MG63 (cell line): ENCODE results near the gene ZNF45. TPM values are rescaled to one million over a fixed set of nuclear protein-coding genes. Genes with fewer than 3 reads are reported as not detected.
"Not testable (repeated sequence)": the region's sequence is repeated elsewhere in the genome, so short reads cannot be mapped to it uniquely, and the experiment has no call there.

Experiments
- DNase-seq: peaks from one replicate; pipeline ENCODE4 v3.0.0-alpha.2; 2020
- H3K27me3 ChIP-seq: fragments of 250-450 bp; sonication (Bioruptor Pico); 2 replicates; pipeline ENCODE4 v1.5.1; 2020; ENCODE audit warnings: mild to moderate bottlenecking, moderate library complexity
- H3K36me3 ChIP-seq: fragments of 250-450 bp; sonication (Bioruptor Pico); 2 replicates; pipeline ENCODE4 v1.5.1; 2020; ENCODE audit warnings: mild to moderate bottlenecking, moderate library complexity
- H3K4me3 ChIP-seq: fragments of 250-450 bp; sonication (Bioruptor Pico); 2 replicates; pipeline ENCODE4 v1.5.1; 2020; ENCODE audit warnings: mild to moderate bottlenecking, moderate library complexity
- H3K9me3 ChIP-seq: fragments of 250-450 bp; sonication (Bioruptor Pico); 2 replicates; pipeline ENCODE4 v1.5.1; 2020; ENCODE audit warnings: mild to moderate bottlenecking, moderate library complexity
- total RNA-seq: library from RNA; depleted of rRNA; stranded (reverse); fragments of >200 nt; shearing (Covaris generic); gene quantifications from 2 replicates; pipeline ENCODE4 v1.2.3, GENCODE V29; 2014; ENCODE audit warnings: low replicate concordance

Gene ZNF45
- total RNA-seq, 1 experiment from 2014 or later = 8.6 TPM

GRCh38 chr19:43934055-43934984 is 762 bp downstream of the ZNF45 start:
- no peak for DNase-seq
- H3K4me3 ChIP-seq = peak overlapping the region; percentile 75
- H3K9me3 ChIP-seq = peaks cover 20% of the 10 kb centered on the region
- H3K36me3 ChIP-seq = peaks cover 36% of the 10 kb centered on the region
- no peaks in the 10 kb centered on the region for H3K27me3 ChIP-seq

DNA sequence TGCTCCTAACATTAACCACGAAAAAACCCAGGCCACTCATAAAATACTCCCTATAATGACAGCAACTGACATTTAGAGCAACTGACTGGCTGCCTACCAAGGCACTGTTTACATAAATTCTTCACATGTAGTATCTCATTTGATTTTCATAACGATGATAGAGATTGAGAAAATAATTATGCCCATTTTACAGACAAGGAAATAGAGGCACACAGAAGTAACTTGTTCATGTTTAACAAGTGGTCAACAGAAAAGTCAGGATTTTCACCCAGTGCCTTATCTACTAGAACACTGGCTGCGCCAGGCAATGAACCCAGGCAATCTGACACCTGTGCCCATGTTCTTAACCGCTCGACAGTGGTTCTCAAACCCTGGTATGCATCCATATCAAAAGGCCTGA is 6.3 kb downstream of the ZNF45 start:
- no peak for DNase-seq
- Histone ChIP-seq H3K4me3 (no peak overlapping the region), H3K27me3 (no peaks in the 10 kb centered on the region), H3K36me3 (peaks cover 84% of the 10 kb centered on the region), H3K9me3 (no peaks in the 10 kb centered on the region)

DNA sequence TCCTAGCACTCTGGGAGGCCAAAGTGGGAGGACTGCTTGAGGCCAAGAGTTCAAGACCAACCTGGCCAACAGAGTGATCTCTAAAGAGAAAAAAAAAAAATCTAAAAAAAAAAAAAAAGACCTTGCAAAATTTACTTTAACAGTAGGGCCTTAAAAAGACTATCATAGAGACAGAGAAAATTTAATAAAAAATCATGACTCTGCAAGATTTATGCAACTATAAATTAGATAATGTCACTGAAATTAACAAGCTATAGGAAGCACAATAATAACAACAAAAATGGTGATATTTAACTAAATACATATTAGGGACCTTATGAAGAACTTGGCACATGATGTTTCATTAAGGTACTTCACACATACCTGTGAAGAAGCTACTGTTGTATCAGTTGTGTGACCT is 11.2 kb downstream of the ZNF45 start:
- Histone ChIP-seq H3K36me3 (peaks cover 86% of the 10 kb centered on the region), H3K27me3 (no peaks in the 10 kb centered on the region), H3K9me3 (peaks cover 4% of the 10 kb centered on the region; the same call in 1 of the 2 replicates), H3K4me3 (no peak overlapping the region)
- DNase-seq = no peak

- Histone ChIP-seq H3K4me3 (no peak overlapping the region), H3K36me3 (peaks cover 66% of the 10 kb centered on the region), H3K27me3 (no peaks in the 10 kb centered on the region), H3K9me3 (peaks cover 56% of the 10 kb centered on the region)
- DNase-seq = no peak
Measured at GRCh38 chr19:43914051-43914450, 21.0 kb downstream of the ZNF45 start.

- DNase-seq = no peak
- Histone ChIP-seq H3K9me3 (peaks cover 55% of the 10 kb centered on the region), H3K27me3 (no peaks in the 10 kb centered on the region), H3K36me3 (peaks cover 60% of the 10 kb centered on the region), H3K4me3 (no peak overlapping the region)
Measured at GRCh38 chr19:43913383-43913782, 21.7 kb downstream of the ZNF45 start.

GRCh38 chr19:43910884-43911283 is 24.2 kb downstream of the ZNF45 start:
- H3K27me3 ChIP-seq = no peaks in the 10 kb centered on the region

GRCh38 chr19:43908659-43909058 is 26.4 kb downstream of the ZNF45 start:
- H3K4me3 ChIP-seq = no peak overlapping the region
- H3K27me3 ChIP-seq = no peaks in the 10 kb centered on the region
- DNase-seq = no peak
- peaks cover 34% of the 10 kb centered on the region for H3K9me3 ChIP-seq
- peaks cover 12% of the 10 kb centered on the region for H3K36me3 ChIP-seq

More at GRCh38 chr19:43910884-43911283, 24.2 kb downstream of the ZNF45 start:
- DNase-seq = no peak
- H3K4me3 ChIP-seq = no peak overlapping the region
- H3K36me3 ChIP-seq = peaks cover 35% of the 10 kb centered on the region
- H3K9me3 ChIP-seq = peaks cover 43% of the 10 kb centered on the region

DNA sequence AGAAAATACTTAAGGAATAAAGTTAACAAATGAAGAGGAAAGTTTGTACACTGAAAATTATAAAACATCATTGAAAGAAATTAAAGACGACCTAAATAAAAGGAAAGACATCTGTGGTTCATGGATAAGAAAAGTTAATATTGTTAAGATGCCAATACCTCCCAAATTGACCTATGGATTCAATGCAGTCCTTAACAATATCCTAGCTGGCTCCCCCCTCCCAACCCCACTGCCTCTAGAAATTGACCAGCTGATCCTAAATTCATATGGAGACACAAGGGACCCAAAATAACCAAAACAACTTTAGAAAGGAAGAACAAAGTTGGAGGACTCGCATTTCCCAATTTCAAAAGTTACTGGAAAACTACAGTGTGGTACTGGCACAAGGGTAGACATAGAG is 28.3 kb downstream of the ZNF45 start:
- H3K4me3 ChIP-seq = no peak overlapping the region
- no peak for DNase-seq
- H3K36me3 ChIP-seq = no peaks in the 10 kb centered on the region; the same call in 1 of the 2 replicates
- H3K9me3 ChIP-seq = peaks cover 33% of the 10 kb centered on the region
- H3K27me3 ChIP-seq = no peaks in the 10 kb centered on the region

- no peak for DNase-seq
- H3K27me3 ChIP-seq = no peaks in the 10 kb centered on the region
- H3K36me3 ChIP-seq = no peaks in the 10 kb centered on the region
- H3K4me3 ChIP-seq = no peak overlapping the region
- peaks cover 29% of the 10 kb centered on the region for H3K9me3 ChIP-seq
Measured at GRCh38 chr19:43905897-43906296, 29.2 kb downstream of the ZNF45 start.

GRCh38 chr19:43902399-43902798 is 32.7 kb downstream of the ZNF45 start:
- DNase-seq = no peak
- H3K27me3 ChIP-seq = no peaks in the 10 kb centered on the region
- H3K36me3 ChIP-seq = peaks cover 3% of the 10 kb centered on the region; the same call in 1 of the 2 replicates
- H3K9me3 ChIP-seq = peaks cover 29% of the 10 kb centered on the region
- peak overlapping the region; percentile 58; the same call in 1 of the 2 replicates for H3K4me3 ChIP-seq

GRCh38 chr19:43901395-43902390 is 33.4 kb downstream of the ZNF45 start:
- peaks cover 3% of the 10 kb centered on the region; the same call in 1 of the 2 replicates for H3K36me3 ChIP-seq
- H3K4me3 ChIP-seq = peak overlapping the region; percentile 58
- no peaks in the 10 kb centered on the region for H3K27me3 ChIP-seq
- DNase-seq = peak; percentile 85
- peaks cover 29% of the 10 kb centered on the region for H3K9me3 ChIP-seq

GRCh38 chr19:43895727-43896308 is 39.3 kb downstream of the ZNF45 start:
- H3K9me3 ChIP-seq = peaks cover 7% of the 10 kb centered on the region; the same call in 1 of the 2 replicates
- no peak for DNase-seq
- H3K27me3 ChIP-seq = no peaks in the 10 kb centered on the region
- H3K36me3 ChIP-seq = peaks cover 3% of the 10 kb centered on the region; the same call in 1 of the 2 replicates
- H3K4me3 ChIP-seq = no peak overlapping the region

GRCh38 chr19:43883864-43884263 is 51.2 kb downstream of the ZNF45 start, which contains the start of gene ZNF404:
Gene ZNF404, minus strand, starts transcription at chr19:43883964.
- Histone ChIP-seq H3K36me3 (no peaks in the 10 kb centered on the region), H3K9me3 (peaks cover 33% of the 10 kb centered on the region), H3K27me3 (no peaks in the 10 kb centered on the region), H3K4me3 (no peak within 1 kb of the TSS)
- DNase-seq = no peak

DNA sequence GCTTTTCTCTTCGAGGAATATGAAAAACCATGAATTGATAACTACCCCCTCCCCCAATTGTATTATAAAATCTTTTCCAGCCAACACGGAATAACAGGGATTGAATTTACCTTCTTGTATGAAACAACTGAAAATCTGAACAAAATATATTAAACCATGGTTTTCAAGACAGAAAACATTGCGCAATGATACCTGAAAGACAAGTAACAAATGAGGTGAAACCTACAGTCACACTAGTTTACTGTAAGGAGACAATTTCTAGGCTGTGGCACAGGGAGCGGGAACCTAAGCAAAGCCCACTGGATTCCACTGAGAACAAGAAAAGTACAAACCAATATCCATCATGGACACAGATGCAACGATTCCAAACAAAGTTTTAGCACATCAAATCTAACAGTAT is 54.6 kb downstream of the ZNF45 start:
- no peak for DNase-seq
- Histone ChIP-seq H3K36me3 (no peaks in the 10 kb centered on the region), H3K9me3 (peaks cover 44% of the 10 kb centered on the region), H3K27me3 (no peaks in the 10 kb centered on the region), H3K4me3 (no peak overlapping the region)

DNA sequence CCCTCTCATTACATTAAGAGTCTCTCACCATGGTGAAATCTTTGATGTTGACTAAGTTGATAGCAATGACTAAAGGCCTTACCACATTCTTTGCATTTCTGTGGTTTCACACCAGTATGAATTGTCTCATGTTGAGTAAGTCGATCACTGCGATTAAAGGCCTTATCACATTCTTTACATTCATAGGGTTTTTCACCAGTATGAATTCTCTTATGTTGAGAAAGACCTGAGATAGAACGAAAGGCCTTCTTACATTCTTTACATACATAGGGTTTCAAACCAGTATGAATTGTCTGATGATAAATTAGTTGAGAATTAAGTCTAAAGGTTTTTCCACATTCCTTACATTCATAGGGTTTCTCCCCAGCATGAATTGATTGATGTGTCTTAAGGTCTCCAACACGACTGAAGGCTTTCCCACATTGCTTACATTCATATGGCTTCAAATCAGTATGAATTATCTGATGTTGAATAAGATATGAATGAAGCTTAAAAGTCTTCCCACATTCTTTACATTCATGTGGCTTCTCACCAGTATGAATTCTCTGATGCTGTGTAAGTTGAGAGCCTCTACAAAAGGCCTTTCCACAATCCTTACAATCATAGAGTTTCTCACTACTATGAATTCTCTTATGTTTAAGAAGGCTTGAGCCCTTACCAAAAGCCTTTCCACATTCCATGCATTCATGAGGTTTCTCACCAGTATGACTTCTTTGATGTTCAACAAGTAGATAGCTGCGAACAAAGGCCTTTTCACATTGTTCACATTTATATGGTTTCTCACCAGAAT is 62.3 kb downstream of the ZNF45 start:
- H3K36me3 ChIP-seq = no peaks in the 10 kb centered on the region; the same call in 1 of the 2 replicates
- H3K4me3 ChIP-seq = no peak overlapping the region
- no peak for DNase-seq
- H3K9me3 ChIP-seq = peaks cover 68% of the 10 kb centered on the region
- H3K27me3 ChIP-seq = no peaks in the 10 kb centered on the region

DNA sequence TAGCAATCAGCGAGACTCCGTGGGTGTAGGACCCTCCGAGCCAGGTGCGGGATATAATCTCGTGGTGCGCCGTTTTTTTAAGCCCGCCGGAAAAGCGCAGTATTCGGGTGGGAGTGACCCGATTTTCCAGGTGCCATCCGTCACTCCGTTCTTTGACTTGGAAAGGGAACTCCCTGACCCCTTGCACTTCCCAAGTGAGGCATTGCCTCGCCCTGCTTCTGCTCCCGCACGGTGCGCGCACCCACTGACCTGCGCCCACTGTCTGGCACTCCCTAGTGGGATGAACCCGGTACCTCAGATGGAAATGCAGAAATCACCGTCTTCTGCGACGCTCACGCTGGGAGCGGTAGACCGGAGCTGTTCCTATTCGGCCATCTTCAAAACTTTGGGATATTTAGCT is 68.2 kb downstream of the ZNF45 start:
- H3K9me3 ChIP-seq = peaks cover 48% of the 10 kb centered on the region
- H3K4me3 ChIP-seq, H3K36me3 ChIP-seq, H3K27me3 ChIP-seq, DNase-seq: not testable (repeated sequence)
